AG04449 (cell line): ENCODE data around the gene CWF19L2.

ENCODE experiments used
- CTCF ChIA-PET: fragments of 350-600 bp; formaldehyde crosslinking; extraction: SDS; loops from one replicate; lab custom pipeline; 2021; ENCODE audit warnings: antibody characterized with exemption; lab: Yijun Ruan, JAX
- POLR2A ChIA-PET: fragments of 400-600, 350-600 bp; formaldehyde crosslinking; extraction: SDS; loops from one replicate; lab custom pipeline; 2020; ENCODE audit warnings: antibody characterized with exemption, inconsistent platforms; lab: Yijun Ruan, JAX
- DNase-seq: peaks from one replicate; pipeline ENCODE4 v3.0.0-alpha.2; 2010; ENCODE audit warnings: low read depth, low spot score
- H3K4me3 ChIP-seq: 2 replicates; pipeline ENCODE4 v1.5.1; 2011; ENCODE audit warnings: low read depth, mild to moderate bottlenecking, control low read depth, low read length
- CTCF ChIP-seq: IDR thresholded peaks from one replicate; pipeline ENCODE4 v1.5.1; 2011; ENCODE audit warnings: mild to moderate bottlenecking, moderate library complexity, low read length, control low read depth, inconsistent platforms; ENCODE audit not compliant: insufficient read depth; ENCODE audit errors: missing control alignments

The CWF19L2 gene

GRCh38 chr11:107357877-107358276, 99.7 kb downstream of the CWF19L2 start:
- ChIA-PET POLR2A (no interaction called here), CTCF (no interaction called here)
- DNase-seq: no peak
- no peak for TF ChIP-seq CTCF
- H3K4me3 ChIP-seq: no peak overlapping the region

- ChIA-PET CTCF (no interaction called here), POLR2A (no interaction called here)
- H3K4me3 ChIP-seq: no peak overlapping the region
- no peak for TF ChIP-seq CTCF
- DNase-seq: no peak
Observed at GRCh38 chr11:107354780-107355179, 102.8 kb downstream of the CWF19L2 start.

DNA sequence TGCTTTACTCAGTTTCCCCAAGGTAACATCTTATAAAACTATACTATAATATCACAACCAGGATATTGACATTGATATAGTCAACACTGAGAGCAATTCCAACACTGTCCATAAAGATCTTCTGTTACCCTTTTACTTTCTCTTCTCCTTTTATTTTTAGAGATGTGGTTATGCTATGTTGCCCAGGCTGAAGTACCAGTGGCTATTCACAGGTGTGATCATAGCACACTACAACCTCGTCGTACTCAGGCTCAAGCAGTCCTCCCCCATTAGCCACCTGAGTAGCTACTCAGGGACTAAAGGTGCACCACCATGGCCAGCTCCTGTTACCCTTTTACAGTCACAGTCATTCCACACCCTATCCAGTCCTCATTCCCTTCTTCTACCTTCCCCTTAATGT, 119.7 kb downstream of the CWF19L2 start:
- DNase-seq: no peak
- no peak for TF ChIP-seq CTCF
- CTCF ChIA-PET: no interaction called here
- H3K4me3 ChIP-seq: no peak overlapping the region
- POLR2A ChIA-PET: no interaction called here

DNA sequence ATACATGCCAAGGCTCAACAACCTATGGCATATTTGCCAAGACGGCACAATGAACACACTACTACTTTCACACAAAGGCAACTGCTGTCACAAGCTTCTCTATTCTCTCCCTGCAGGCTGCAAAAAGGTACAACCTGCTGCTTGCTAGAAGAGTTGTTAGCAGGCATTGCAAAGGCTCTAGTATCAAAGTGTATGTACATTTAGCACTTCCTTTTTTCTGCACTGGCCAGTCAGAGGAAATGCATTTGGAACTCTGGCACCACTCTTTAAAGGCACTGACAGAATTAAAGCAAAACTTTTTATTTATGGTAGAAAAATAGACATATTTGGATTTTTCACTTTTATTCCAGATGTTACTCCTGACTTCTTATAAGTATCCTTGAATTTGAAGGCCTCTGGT, 125.9 kb downstream of the CWF19L2 start:
- CTCF ChIA-PET: no interaction called here
- TF ChIP-seq CTCF: no peak
- POLR2A ChIA-PET: no interaction called here
- H3K4me3 ChIP-seq: no peak overlapping the region
- no peak for DNase-seq

DNA sequence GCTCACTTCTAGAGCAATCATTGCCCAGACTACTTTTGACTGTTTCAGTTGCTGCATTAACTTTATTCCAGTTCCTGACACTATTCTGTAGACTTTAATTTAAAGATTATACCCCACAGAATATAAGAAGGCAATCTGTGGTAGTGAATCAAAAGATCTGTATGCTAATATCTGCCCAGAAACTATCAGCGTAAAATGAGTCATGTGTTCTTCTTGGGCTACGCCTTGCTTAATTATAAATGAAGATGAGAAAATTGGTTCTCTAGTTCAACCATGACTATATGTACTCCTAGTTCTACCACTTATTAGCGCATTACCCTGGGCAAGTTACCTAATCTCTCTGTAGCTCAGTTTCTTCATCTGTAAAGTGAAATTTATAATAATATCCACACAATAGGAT, 128.5 kb downstream of the CWF19L2 start:
- CTCF ChIA-PET: no interaction called here
- no peak for DNase-seq
- POLR2A ChIA-PET: no interaction called here
- H3K4me3 ChIP-seq: no peak overlapping the region
- no peak for TF ChIP-seq CTCF

DNA sequence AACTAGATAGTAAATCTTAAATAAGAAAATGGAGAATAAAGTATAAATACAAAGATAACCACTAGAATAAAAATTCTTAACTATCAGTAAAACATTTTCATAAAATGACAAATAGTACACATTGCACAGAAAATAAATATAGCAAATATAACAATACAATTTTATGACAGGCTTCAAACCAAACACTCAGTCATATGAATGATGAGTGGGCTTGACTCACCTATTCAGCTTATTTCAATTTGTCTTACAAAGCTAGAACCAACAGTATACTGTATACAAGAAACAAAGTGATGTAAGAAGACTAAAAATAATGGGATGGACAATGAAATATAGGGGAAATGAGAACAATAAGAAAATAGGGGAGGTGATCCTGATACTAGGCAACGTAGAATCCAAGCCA, 141.2 kb downstream of the CWF19L2 start:
- no peak for DNase-seq
- ChIA-PET CTCF (no interaction called here), POLR2A (no interaction called here)
- no peak overlapping the region for H3K4me3 ChIP-seq
- TF ChIP-seq CTCF: no peak

GRCh38 chr11:107307991-107308390, 149.6 kb downstream of the CWF19L2 start:
- no peak for DNase-seq
- CTCF ChIA-PET: no interaction called here

More at GRCh38 chr11:107307991-107308390, 149.6 kb downstream of the CWF19L2 start:
- no peak overlapping the region for H3K4me3 ChIP-seq
- POLR2A ChIA-PET: no interaction called here
- no peak for TF ChIP-seq CTCF
